ENCODE measurements around the gene SEC63. TPM values are rescaled to one million over a fixed set of nuclear protein-coding genes. Genes with fewer than 3 reads are reported as not detected.
A peak's percentile ranks its signal among the peaks of the same experiment; 100 is the strongest.

SEC63 gene
- total RNA-seq, 2 donors from 2014 or later, result 65.3 to 84.3 TPM

GRCh38 chr6:107830060-107830459 is 127.9 kb downstream of the SEC63 start:
- H3K27ac ChIP-seq, result no peak overlapping the region
- intact Hi-C loops (cut with DNase I), result no loop called here
- no peaks in the 10 kb centered on the region for H3K27me3 ChIP-seq
- no peak overlapping the region for H3K9ac ChIP-seq (ENCODE audit: low read depth in 2 of 2, low read length in 2 of 2)
- no peak overlapping the region for H3K4me3 ChIP-seq
- H3K36me3 ChIP-seq, result no peaks in the 10 kb centered on the region
- no peak for DNase-seq
- TF ChIP-seq CTCF (IDR thresholded peaks at IDR 0.05), result no peak
- no peaks in the 10 kb centered on the region for H3K9me3 ChIP-seq
- H3K4me1 ChIP-seq, result no peaks in the 10 kb centered on the region

GRCh38 chr6:107827541-107827940 is 130.5 kb downstream of the SEC63 start:
- Histone ChIP-seq H3K4me3 (no peak overlapping the region), H3K27ac (no peak overlapping the region), H3K9me3 (no peaks in the 10 kb centered on the region), H3K27me3 (no peaks in the 10 kb centered on the region), H3K36me3 (no peaks in the 10 kb centered on the region), H3K9ac (ENCODE audit: low read depth in 2 of 2, low read length in 2 of 2) (no peak overlapping the region), H3K4me1 (no peaks in the 10 kb centered on the region)
- no peak for DNase-seq
- intact Hi-C loops (cut with DNase I), result no loop called here
- no peak for TF ChIP-seq CTCF (IDR thresholded peaks at IDR 0.05)

GRCh38 chr6:107823047-107823557 is 134.9 kb downstream of the SEC63 start:
- H3K27ac ChIP-seq, result no peak overlapping the region
- H3K9me3 ChIP-seq, result no peaks in the 10 kb centered on the region
- no peaks in the 10 kb centered on the region for H3K4me1 ChIP-seq
- intact Hi-C loops (cut with DNase I), result no loop called here
- H3K9ac ChIP-seq (ENCODE audit: low read depth in 2 of 2, low read length in 2 of 2), result peak overlapping the region in 1 of 2 donors; percentile 30
- no peaks in the 10 kb centered on the region for H3K27me3 ChIP-seq
- H3K36me3 ChIP-seq, result no peaks in the 10 kb centered on the region
- no peak overlapping the region for H3K4me3 ChIP-seq
- no peak for DNase-seq
- no peak for TF ChIP-seq CTCF (IDR thresholded peaks at IDR 0.05)

GRCh38 chr6:107822176-107823046 is 135.6 kb downstream of the SEC63 start:
- Histone ChIP-seq H3K9ac (ENCODE audit: low read depth in 2 of 2, low read length in 2 of 2) (no peak overlapping the region), H3K27me3 (no peaks in the 10 kb centered on the region), H3K4me1 (no peaks in the 10 kb centered on the region), H3K4me3 (no peak overlapping the region), H3K36me3 (no peaks in the 10 kb centered on the region), H3K9me3 (no peaks in the 10 kb centered on the region), H3K27ac (no peak overlapping the region)
- DNase-seq, result no peak
- intact Hi-C loops (cut with DNase I), result no loop called here
- TF ChIP-seq CTCF (IDR thresholded peaks at IDR 0.05), result no peak

GRCh38 chr6:107821591-107821990 is 136.4 kb downstream of the SEC63 start:
- intact Hi-C loops (cut with DNase I), result no loop called here
- no peak overlapping the region for H3K27ac ChIP-seq
- no peak overlapping the region for H3K9ac ChIP-seq (ENCODE audit: low read depth in 2 of 2, low read length in 2 of 2)
- no peaks in the 10 kb centered on the region for H3K4me1 ChIP-seq
- H3K9me3 ChIP-seq, result no peaks in the 10 kb centered on the region
- no peak for TF ChIP-seq CTCF (IDR thresholded peaks at IDR 0.05)
- no peak for DNase-seq
- H3K36me3 ChIP-seq, result no peaks in the 10 kb centered on the region
- no peak overlapping the region for H3K4me3 ChIP-seq
- H3K27me3 ChIP-seq, result no peaks in the 10 kb centered on the region
